Measurements from ENCODE around the gene COX18.

COX18 gene

GRCh38 chr4:73051625-73052024, 17.9 kb downstream of the COX18 start:
- DNase-seq: no peak

- no peak for DNase-seq
Measured at GRCh38 chr4:73045879-73046278, 23.6 kb downstream of the COX18 start.

GRCh38 chr4:73037057-73037456, 32.5 kb downstream of the COX18 start:
- DNase-seq: no peak

- no peak for DNase-seq
Measured at GRCh38 chr4:73036123-73036522, 33.4 kb downstream of the COX18 start.

- DNase-seq: no peak
Measured at GRCh38 chr4:73034896-73035295, 34.6 kb downstream of the COX18 start.

- no peak for DNase-seq
Measured at GRCh38 chr4:73028621-73029020, 40.9 kb downstream of the COX18 start.

GRCh38 chr4:73021634-73022033, 47.9 kb downstream of the COX18 start:
- DNase-seq: no peak

- DNase-seq: no peak
Measured at GRCh38 chr4:73019462-73020047, 50.0 kb downstream of the COX18 start.

GRCh38 chr4:73018595-73018994, 50.9 kb downstream of the COX18 start:
- no peak for DNase-seq

- no peak for DNase-seq
Measured at GRCh38 chr4:73013310-73013709, 56.2 kb downstream of the COX18 start.

GRCh38 chr4:73012673-73013072, 56.8 kb downstream of the COX18 start:
- DNase-seq: no peak

- no peak for DNase-seq
Measured at GRCh38 chr4:73011629-73011985, 57.9 kb downstream of the COX18 start.

- DNase-seq: no peak
Measured at GRCh38 chr4:73010789-73011628, 58.5 kb downstream of the COX18 start.

GRCh38 chr4:73007526-73008100, 61.9 kb downstream of the COX18 start:
- no peak for DNase-seq

- DNase-seq: no peak
Measured at GRCh38 chr4:73006286-73006990, 63.1 kb downstream of the COX18 start.

GRCh38 chr4:73005514-73005913, 64.0 kb downstream of the COX18 start:
- DNase-seq: no peak

Measured in activated CD4-positive, alpha-beta T cell treated with anti-CD3 and anti-CD28 coated beads for 1 hour (primary cell).